GM12892 (cell line): Measurements from ENCODE around the gene CNIH3.

Experiments used
- DNase-seq: peaks from one replicate; pipeline ENCODE4 v3.0.0; 2011; ENCODE audit not compliant: insufficient read length
- FAIRE-seq: peaks from 2 replicates; lab custom pipeline; 2011; peaks lifted over from hg19 to GRCh38; lab: Jason Lieb, UNC
- POLR2A ChIP-seq: IDR thresholded peaks from 2 replicates; pipeline ENCODE4 v1.6.1; 2011; ENCODE audit warnings: low read depth, low read length, control low read depth
- POLR2AphosphoS5 ChIP-seq: IDR thresholded peaks from 2 replicates; pipeline ENCODE4 v1.6.1; 2011; ENCODE audit warnings: low read depth, low read length, control low read depth
- TAF1 ChIP-seq: IDR thresholded peaks from 2 replicates; pipeline ENCODE4 v1.6.1; 2011; ENCODE audit warnings: low read depth, mild to moderate bottlenecking, control low read depth, low read length, borderline replicate concordance

CNIH3 gene

GRCh38 chr1:224591326-224591725 is 24.8 kb upstream of the CNIH3 start:
- no peak for FAIRE-seq
- no peak for DNase-seq
- TF ChIP-seq POLR2A, result no peak
- TF ChIP-seq TAF1, result no peak
- no peak for TF ChIP-seq POLR2AphosphoS5

DNA sequence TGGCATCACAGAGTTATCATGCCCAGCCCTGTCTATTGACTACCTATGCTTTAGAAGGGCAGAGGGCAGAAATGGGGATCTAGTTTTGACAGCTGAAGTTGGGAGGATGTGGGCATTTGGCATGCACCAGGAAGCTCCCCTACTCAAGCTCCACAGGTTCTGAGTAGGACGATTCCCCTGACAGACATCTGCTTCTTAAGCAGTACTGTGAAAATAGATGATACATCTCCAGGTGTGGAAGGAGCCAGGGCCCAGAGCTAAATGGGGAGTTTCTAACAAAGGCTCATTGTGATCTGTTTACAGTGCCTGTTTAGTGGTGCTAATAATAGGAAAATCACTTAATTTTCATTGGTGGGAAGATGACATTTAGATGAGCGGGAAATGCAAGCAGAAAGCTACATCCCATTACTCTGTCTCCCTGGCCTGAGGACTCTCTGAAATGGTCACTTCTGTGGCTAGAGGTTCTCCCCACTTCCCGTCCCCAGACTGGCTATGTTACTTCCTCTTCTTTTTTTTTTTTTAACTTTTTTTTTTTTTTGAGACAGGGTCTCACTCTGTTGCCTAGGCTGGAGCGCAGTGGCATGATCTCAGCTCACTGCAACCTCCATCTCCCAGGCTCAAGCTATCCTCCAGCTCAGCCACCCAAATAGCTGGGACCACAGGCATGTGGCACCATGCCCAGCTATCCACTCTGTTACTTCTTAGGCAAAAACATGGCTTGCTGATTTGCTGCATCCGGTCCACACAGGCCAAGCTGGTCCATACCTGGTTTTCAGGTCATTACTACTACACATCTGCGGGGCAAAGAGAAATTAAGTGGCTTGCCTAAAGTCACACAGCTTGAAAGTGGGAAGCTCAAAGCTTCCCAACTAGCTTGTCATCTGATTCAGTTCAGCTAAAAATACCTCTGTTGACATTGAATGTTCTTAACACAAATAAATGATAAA is 23.2 kb upstream of the CNIH3 start:
- FAIRE-seq, result no peak
- TF ChIP-seq POLR2A (no peak), TAF1 (no peak)
- no peak for DNase-seq

DNA sequence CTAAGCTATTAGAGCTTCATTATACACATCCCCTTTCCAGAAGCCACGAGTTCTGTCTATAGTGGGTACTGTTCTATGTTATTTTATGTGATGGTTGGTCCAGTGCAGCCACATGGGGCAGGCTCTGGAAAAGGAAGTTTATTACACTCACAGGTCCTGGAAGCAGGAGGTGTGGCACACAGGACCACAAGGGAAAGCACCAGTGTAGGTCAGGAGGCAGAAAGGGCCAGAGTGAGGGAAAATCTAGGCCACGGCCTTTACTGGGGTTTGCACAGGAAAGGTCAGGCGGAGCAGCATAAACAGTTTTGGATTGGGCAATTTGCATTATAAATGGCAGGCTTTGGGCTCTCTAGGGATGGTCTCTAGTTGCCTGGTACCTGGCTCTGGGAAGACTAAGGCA is 21.8 kb upstream of the CNIH3 start:
- TF ChIP-seq POLR2AphosphoS5 (no peak), TAF1 (no peak), POLR2A (no peak)
- FAIRE-seq (no peak), DNase-seq (no peak)

GRCh38 chr1:224594851-224595250 is 21.3 kb upstream of the CNIH3 start:
- DNase-seq (no peak), FAIRE-seq (no peak)
- no peak for TF ChIP-seq POLR2AphosphoS5
- TF ChIP-seq TAF1, result no peak
- TF ChIP-seq POLR2A, result no peak

- DNase-seq, result no peak
- TF ChIP-seq POLR2A, result no peak
- no peak for TF ChIP-seq POLR2AphosphoS5
- TF ChIP-seq TAF1, result no peak
- FAIRE-seq, result no peak
These were observed 10.5 kb upstream of the CNIH3 start for GRCh38 chr1:224605482-224606181.

- DNase-seq, result no peak
- TF ChIP-seq POLR2AphosphoS5 (no peak), TAF1 (no peak), POLR2A (no peak)
- no peak for FAIRE-seq
These were observed 8.6 kb upstream of the CNIH3 start for GRCh38 chr1:224607188-224608148.

GRCh38 chr1:224609333-224609732 is 6.8 kb upstream of the CNIH3 start:
- FAIRE-seq, result no peak
- TF ChIP-seq TAF1, result no peak
- TF ChIP-seq POLR2AphosphoS5, result no peak
- no peak for TF ChIP-seq POLR2A
- no peak for DNase-seq

DNA sequence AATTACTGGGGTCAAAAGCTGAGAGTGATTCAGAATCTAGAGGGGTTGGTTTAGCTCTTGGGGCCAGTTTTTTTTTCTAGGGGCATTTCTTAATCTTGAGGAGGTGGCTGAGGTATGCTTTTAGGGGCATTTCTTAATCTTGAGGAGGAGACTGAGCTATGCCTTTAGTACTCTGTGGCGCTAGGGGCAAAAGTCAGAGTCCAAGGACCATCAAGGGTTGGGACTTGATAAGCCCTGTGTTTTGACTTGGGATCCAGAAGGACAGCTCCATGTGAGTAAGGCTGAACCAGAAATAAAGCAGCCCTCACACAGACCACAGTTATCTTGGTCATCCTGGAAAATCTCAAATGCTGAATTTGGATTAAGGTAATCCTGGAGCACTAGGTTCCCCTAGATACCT is 3.9 kb upstream of the CNIH3 start:
- TF ChIP-seq TAF1 (no peak), POLR2A (no peak), POLR2AphosphoS5 (no peak)
- DNase-seq, result no peak
- no peak for FAIRE-seq

- FAIRE-seq (no peak), DNase-seq (no peak)
- TF ChIP-seq POLR2A (no peak), TAF1 (no peak)
These were observed 2.6 kb upstream of the CNIH3 start for GRCh38 chr1:224613486-224613885.

- FAIRE-seq (no peak), DNase-seq (no peak)
- TF ChIP-seq TAF1, result no peak
- TF ChIP-seq POLR2A, result no peak
- TF ChIP-seq POLR2AphosphoS5, result no peak
These were observed 766 bp downstream of the CNIH3 start for GRCh38 chr1:224616756-224617409.
